ENCODE data around the gene KCNQ5. TPM values are rescaled to one million over a fixed set of nuclear protein-coding genes. Genes with fewer than 3 reads are reported as not detected.
A peak's percentile ranks its signal among the peaks of the same experiment; 100 is the strongest.
"Not testable (repeated sequence)": the region's sequence is repeated elsewhere in the genome, so short reads cannot be mapped to it uniquely, and the experiment has no call there.

Gene KCNQ5
- total and polyA plus RNA-seq, 4 experiments from 2014 or later = 1.0 to 4.2 (median 3.4) TPM; not detected in 1

- Mint-ChIP-seq H3K36me3 (no peaks in the 10 kb centered on the region), H3K4me1 (no peaks in the 10 kb centered on the region)
Observed at GRCh38 chr6:72975352-72975752, 353.5 kb downstream of the KCNQ5 start.

DNA sequence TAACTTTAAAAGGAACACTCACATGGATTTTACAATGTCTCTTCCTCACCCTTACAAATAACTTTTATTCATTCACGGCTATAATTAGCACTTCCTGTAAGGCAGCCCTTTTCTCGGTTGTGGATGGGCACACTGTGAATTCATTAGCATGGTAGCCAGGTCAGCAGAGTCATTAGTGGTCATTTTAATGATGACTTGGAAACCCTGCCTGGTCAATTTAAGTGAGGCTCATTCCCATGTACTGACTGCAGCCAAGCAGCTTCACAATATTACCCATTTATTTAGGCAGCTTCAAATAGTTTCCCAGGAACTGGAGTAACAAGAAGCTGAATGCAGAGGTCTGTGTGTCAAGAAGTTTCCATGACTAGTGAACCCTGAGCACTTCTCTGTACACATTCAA, 354.6 kb downstream of the KCNQ5 start:
- Histone ChIP-seq H3K9me3 (ENCODE audit: control insufficient read depth in 1 of 2, low read length in 2 of 2) (no peaks in the 10 kb centered on the region), H3K4me1 (ENCODE audit: insufficient read depth, low read length) (no peaks in the 10 kb centered on the region), H3K27me3 (ENCODE audit: insufficient read depth, low read length) (no peaks in the 10 kb centered on the region), H3K36me3 (ENCODE audit: insufficient read depth, low read length) (no peaks in the 10 kb centered on the region), H3K27ac (ENCODE audit: low read depth, low read length) (no peak overlapping the region), H3K4me3 (ENCODE audit: low read length in 2 of 2) (no peak overlapping the region)
- no peak for DNase-seq
- Mint-ChIP-seq H3K4me1 (no peaks in the 10 kb centered on the region), H3K27me3 (no peaks in the 10 kb centered on the region), H3K27ac (no peak overlapping the region), H3K36me3 (no peaks in the 10 kb centered on the region), H3K4me3 (no peak overlapping the region), H3K9me3 (peaks cover 0 to 24% (median 9%) of the 10 kb centered on the region in 8 donors)
- ChIA-PET POLR2A (ENCODE audit: partially characterized antibody) (no interaction called here), CTCF (ENCODE audit: partially characterized antibody) (no interaction called here)
- intact Hi-C loops (cut with micrococcal nuclease) = no loop called here

More at GRCh38 chr6:72975352-72975752, 353.5 kb downstream of the KCNQ5 start:
- Mint-ChIP-seq H3K27me3 (no peaks in the 10 kb centered on the region), H3K27ac (no peak overlapping the region), H3K9me3 (peaks cover 0 to 14% (median 8%) of the 10 kb centered on the region in 8 donors), H3K4me3 (no peak overlapping the region)
- intact Hi-C loops (cut with micrococcal nuclease) = no loop called here
- ChIA-PET CTCF (ENCODE audit: partially characterized antibody) (no interaction called here), POLR2A (ENCODE audit: partially characterized antibody) (no interaction called here)
- no peaks in the 10 kb centered on the region for H3K9me3 ChIP-seq (ENCODE audit: control insufficient read depth in 1 of 2, low read length in 2 of 2)
- H3K4me3 ChIP-seq (ENCODE audit: low read length in 2 of 2) = no peak overlapping the region
- no peaks in the 10 kb centered on the region for H3K36me3 ChIP-seq (ENCODE audit: insufficient read depth, low read length)
- H3K4me1 ChIP-seq (ENCODE audit: insufficient read depth, low read length) = no peaks in the 10 kb centered on the region
- no peak for DNase-seq
- H3K27ac ChIP-seq (ENCODE audit: low read depth, low read length) = no peak overlapping the region
- no peaks in the 10 kb centered on the region for H3K27me3 ChIP-seq (ENCODE audit: insufficient read depth, low read length)

DNA sequence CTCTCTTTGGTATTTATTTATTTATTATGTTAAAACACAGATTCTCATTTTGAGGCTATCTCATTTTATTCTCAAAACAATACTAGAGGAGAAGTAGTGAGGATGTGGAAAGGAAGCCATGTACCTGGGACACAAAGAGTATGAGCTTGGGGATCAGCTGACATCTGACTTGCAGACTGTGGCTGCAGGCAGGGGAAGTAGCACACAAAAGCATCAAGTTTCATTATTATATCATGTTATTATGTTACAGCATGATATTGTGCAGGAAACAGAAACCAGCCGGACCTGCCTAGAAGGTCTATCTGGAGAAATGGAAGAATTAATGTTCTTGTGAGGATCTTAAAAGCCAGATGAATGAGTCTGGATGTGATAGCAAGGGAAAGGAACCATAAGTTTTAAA, 355.2 kb downstream of the KCNQ5 start:
- Histone ChIP-seq H3K4me3 (ENCODE audit: low read length in 2 of 2) (no peak overlapping the region), H3K4me1 (ENCODE audit: insufficient read depth, low read length) (no peaks in the 10 kb centered on the region), H3K9me3 (ENCODE audit: control insufficient read depth in 1 of 2, low read length in 2 of 2) (no peaks in the 10 kb centered on the region), H3K27me3 (ENCODE audit: insufficient read depth, low read length) (no peaks in the 10 kb centered on the region), H3K36me3 (ENCODE audit: insufficient read depth, low read length) (no peaks in the 10 kb centered on the region), H3K27ac (ENCODE audit: low read depth, low read length) (no peak overlapping the region)
- H3K27ac Mint-ChIP-seq = no peak overlapping the region
- H3K27me3 Mint-ChIP-seq = no peaks in the 10 kb centered on the region
- ChIA-PET POLR2A (ENCODE audit: partially characterized antibody) (no interaction called here), CTCF (ENCODE audit: partially characterized antibody) (no interaction called here)
- DNase-seq = no peak
- H3K9me3 Mint-ChIP-seq = peaks cover 0 to 30% (median 10%) of the 10 kb centered on the region in 8 donors
- intact Hi-C loops (cut with micrococcal nuclease) = no loop called here
- H3K4me1 Mint-ChIP-seq = no peaks in the 10 kb centered on the region
- no peaks in the 10 kb centered on the region for H3K36me3 Mint-ChIP-seq
- no peak overlapping the region for H3K4me3 Mint-ChIP-seq

- DNase-seq; H3K27me3 ChIP-seq (ENCODE audit: insufficient read depth, low read length); H3K4me1 Mint-ChIP-seq; H3K27ac ChIP-seq (ENCODE audit: low read depth, low read length); intact Hi-C loops (cut with micrococcal nuclease); H3K9me3 ChIP-seq (ENCODE audit: control insufficient read depth in 1 of 2, low read length in 2 of 2); H3K36me3 Mint-ChIP-seq; H3K27me3 Mint-ChIP-seq; H3K4me3 ChIP-seq (ENCODE audit: low read length in 2 of 2); POLR2A ChIA-PET (ENCODE audit: partially characterized antibody); H3K36me3 ChIP-seq (ENCODE audit: insufficient read depth, low read length); H3K27ac Mint-ChIP-seq; CTCF ChIA-PET (ENCODE audit: partially characterized antibody); H3K4me3 Mint-ChIP-seq; H3K4me1 ChIP-seq (ENCODE audit: insufficient read depth, low read length): not testable (repeated sequence)
- peaks cover 0 to 31% (median 11%) of the 10 kb centered on the region in 8 donors for H3K9me3 Mint-ChIP-seq
Observed at GRCh38 chr6:72978808-72979207, 356.9 kb downstream of the KCNQ5 start.

GRCh38 chr6:72984189-72984831, 362.4 kb downstream of the KCNQ5 start:
- H3K27ac ChIP-seq (ENCODE audit: low read depth, low read length); H3K36me3 Mint-ChIP-seq; intact Hi-C loops (cut with micrococcal nuclease); H3K4me3 ChIP-seq (ENCODE audit: low read length in 2 of 2); CTCF ChIA-PET (ENCODE audit: partially characterized antibody); POLR2A ChIA-PET (ENCODE audit: partially characterized antibody); H3K9me3 ChIP-seq (ENCODE audit: control insufficient read depth in 1 of 2, low read length in 2 of 2); H3K27me3 ChIP-seq (ENCODE audit: insufficient read depth, low read length); H3K4me3 Mint-ChIP-seq; H3K36me3 ChIP-seq (ENCODE audit: insufficient read depth, low read length); H3K27me3 Mint-ChIP-seq; H3K27ac Mint-ChIP-seq; DNase-seq; H3K4me1 ChIP-seq (ENCODE audit: insufficient read depth, low read length); H3K4me1 Mint-ChIP-seq: not testable (repeated sequence)
- H3K9me3 Mint-ChIP-seq = peaks cover 3 to 49% (median 14%) of the 10 kb centered on the region in 8 donors

GRCh38 chr6:72984981-72985665, 363.3 kb downstream of the KCNQ5 start:
- peaks cover 0 to 2% of the 10 kb centered on the region in 2 donors for H3K36me3 Mint-ChIP-seq
- H3K9me3 ChIP-seq (ENCODE audit: control insufficient read depth in 1 of 2, low read length in 2 of 2) = no peaks in the 10 kb centered on the region

GRCh38 chr6:72987301-72987700, 365.4 kb downstream of the KCNQ5 start:
- CTCF ChIA-PET (ENCODE audit: partially characterized antibody) = no interaction called here
- Histone ChIP-seq H3K4me3 (ENCODE audit: low read length in 2 of 2) (no peak overlapping the region), H3K9me3 (ENCODE audit: control insufficient read depth in 1 of 2, low read length in 2 of 2) (no peaks in the 10 kb centered on the region), H3K4me1 (ENCODE audit: insufficient read depth, low read length) (no peaks in the 10 kb centered on the region), H3K27me3 (ENCODE audit: insufficient read depth, low read length) (no peaks in the 10 kb centered on the region), H3K36me3 (ENCODE audit: insufficient read depth, low read length) (no peaks in the 10 kb centered on the region), H3K27ac (ENCODE audit: low read depth, low read length) (no peak overlapping the region)
- POLR2A ChIA-PET (ENCODE audit: partially characterized antibody) = no interaction called here
- H3K4me3 Mint-ChIP-seq = peak overlapping the region in 1 of 8 donors; percentile 31
- no peak overlapping the region for H3K27ac Mint-ChIP-seq
- no peaks in the 10 kb centered on the region for H3K27me3 Mint-ChIP-seq
- intact Hi-C loops (cut with micrococcal nuclease) = no loop called here
- peaks cover 0 to 2% of the 10 kb centered on the region in 2 donors for H3K36me3 Mint-ChIP-seq
- peaks cover 0 to 24% (median 9%) of the 10 kb centered on the region in 8 donors for H3K9me3 Mint-ChIP-seq
- no peak for DNase-seq
- no peaks in the 10 kb centered on the region for H3K4me1 Mint-ChIP-seq

More at GRCh38 chr6:72984981-72985665, 363.3 kb downstream of the KCNQ5 start:
- Mint-ChIP-seq H3K27ac (no peak overlapping the region), H3K9me3 (peaks cover 3 to 43% (median 14%) of the 10 kb centered on the region in 8 donors), H3K27me3 (no peaks in the 10 kb centered on the region), H3K4me1 (no peaks in the 10 kb centered on the region), H3K4me3 (no peak overlapping the region)
- intact Hi-C loops (cut with micrococcal nuclease) = no loop called here
- H3K4me1 ChIP-seq (ENCODE audit: insufficient read depth, low read length) = no peaks in the 10 kb centered on the region
- CTCF ChIA-PET (ENCODE audit: partially characterized antibody) = no interaction called here
- POLR2A ChIA-PET (ENCODE audit: partially characterized antibody) = no interaction called here
- no peak overlapping the region for H3K4me3 ChIP-seq (ENCODE audit: low read length in 2 of 2)
- no peaks in the 10 kb centered on the region for H3K36me3 ChIP-seq (ENCODE audit: insufficient read depth, low read length)
- no peaks in the 10 kb centered on the region for H3K27me3 ChIP-seq (ENCODE audit: insufficient read depth, low read length)
- H3K27ac ChIP-seq (ENCODE audit: low read depth, low read length) = no peak overlapping the region
- no peak for DNase-seq

Measured in CD4-positive, alpha-beta memory T cell (primary cell).